ENCODE data around the gene CEP350. TPM values are rescaled to one million over a fixed set of nuclear protein-coding genes. Genes with fewer than 3 reads are reported as not detected.

The CEP350 gene
- total and polyA plus RNA-seq, 2 of the 13 experiments (the other 11 are each of a cell fraction or from before 2014, with no cell fraction given): 7.6 to 35.9 TPM

DNA sequence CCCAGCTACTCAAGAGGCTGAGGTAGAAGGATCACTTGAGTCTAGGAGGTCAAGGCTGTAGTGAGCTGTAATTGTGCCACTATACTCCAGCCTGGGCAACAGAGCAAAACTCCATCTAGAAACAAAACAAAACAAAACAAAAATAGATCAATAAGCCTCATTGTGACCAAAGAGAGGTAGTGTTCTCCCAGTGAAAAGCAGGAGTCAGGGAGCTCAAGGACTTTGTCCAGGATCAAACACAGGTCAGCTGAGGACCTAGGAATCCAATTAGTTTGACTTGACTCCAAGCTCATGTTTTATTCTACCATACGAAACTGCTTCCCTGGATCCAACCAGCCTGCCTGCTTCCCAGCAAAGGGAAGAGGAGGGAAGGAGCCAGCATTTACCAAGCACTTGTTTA is 178.6 kb downstream of the CEP350 start (continued):
- TF ChIP-seq, protein P1, sequence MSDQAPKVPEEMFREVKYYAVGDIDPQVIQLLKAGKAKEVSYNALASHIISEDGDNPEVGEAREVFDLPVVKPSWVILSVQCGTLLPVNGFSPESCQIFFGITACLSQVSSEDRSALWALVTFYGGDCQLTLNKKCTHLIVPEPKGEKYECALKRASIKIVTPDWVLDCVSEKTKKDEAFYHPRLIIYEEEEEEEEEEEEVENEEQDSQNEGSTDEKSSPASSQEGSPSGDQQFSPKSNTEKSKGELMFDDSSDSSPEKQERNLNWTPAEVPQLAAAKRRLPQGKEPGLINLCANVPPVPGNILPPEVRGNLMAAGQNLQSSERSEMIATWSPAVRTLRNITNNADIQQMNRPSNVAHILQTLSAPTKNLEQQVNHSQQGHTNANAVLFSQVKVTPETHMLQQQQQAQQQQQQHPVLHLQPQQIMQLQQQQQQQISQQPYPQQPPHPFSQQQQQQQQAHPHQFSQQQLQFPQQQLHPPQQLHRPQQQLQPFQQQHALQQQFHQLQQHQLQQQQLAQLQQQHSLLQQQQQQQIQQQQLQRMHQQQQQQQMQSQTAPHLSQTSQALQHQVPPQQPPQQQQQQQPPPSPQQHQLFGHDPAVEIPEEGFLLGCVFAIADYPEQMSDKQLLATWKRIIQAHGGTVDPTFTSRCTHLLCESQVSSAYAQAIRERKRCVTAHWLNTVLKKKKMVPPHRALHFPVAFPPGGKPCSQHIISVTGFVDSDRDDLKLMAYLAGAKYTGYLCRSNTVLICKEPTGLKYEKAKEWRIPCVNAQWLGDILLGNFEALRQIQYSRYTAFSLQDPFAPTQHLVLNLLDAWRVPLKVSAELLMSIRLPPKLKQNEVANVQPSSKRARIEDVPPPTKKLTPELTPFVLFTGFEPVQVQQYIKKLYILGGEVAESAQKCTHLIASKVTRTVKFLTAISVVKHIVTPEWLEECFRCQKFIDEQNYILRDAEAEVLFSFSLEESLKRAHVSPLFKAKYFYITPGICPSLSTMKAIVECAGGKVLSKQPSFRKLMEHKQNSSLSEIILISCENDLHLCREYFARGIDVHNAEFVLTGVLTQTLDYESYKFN (CRISPR knock-in tag; conservative IDR thresholded peaks at IDR 0.05): peak; percentile 60
- TF ChIP-seq ZFP36L2 (CRISPR knock-in tag; IDR thresholded peaks at IDR 0.05) (no peak), GZF1 (CRISPR knock-in tag; IDR thresholded peaks at IDR 0.05) (no peak), ZNF414 (CRISPR knock-in tag; IDR thresholded peaks at IDR 0.05) (no peak), ASH2L (IDR thresholded peaks at IDR 0.05; ENCODE audit: insufficient read length, low read depth, low read length) (peak; percentile 30), HNF1B (CRISPR knock-in tag; IDR thresholded peaks at IDR 0.05) (no peak), HIVEP1 (CRISPR knock-in tag; IDR thresholded peaks at IDR 0.05) (no peak), TEAD3 (CRISPR knock-in tag; optimal IDR thresholded peaks at IDR 0.05; ENCODE audit: borderline replicate concordance) (no peak), FOXJ3 (CRISPR knock-in tag; IDR thresholded peaks at IDR 0.05; ENCODE audit: borderline replicate concordance) (no peak), ZMYM4 (CRISPR knock-in tag; IDR thresholded peaks at IDR 0.05) (0 out of 2 replicates have a peak, but pooled peaks have one; percentile 23), ZBTB2 (CRISPR knock-in tag; IDR thresholded peaks at IDR 0.05; ENCODE audit: low read depth) (no peak), SALL2 (CRISPR knock-in tag; IDR thresholded peaks at IDR 0.05) (no peak), MIER2 (CRISPR knock-in tag; IDR thresholded peaks at IDR 0.05) (no peak), FOXA3 (CRISPR knock-in tag; IDR thresholded peaks at IDR 0.05) (peak; percentile 43), ZNF326 (CRISPR knock-in tag; IDR thresholded peaks at IDR 0.05; ENCODE audit: borderline replicate concordance) (no peak), MTA3 (CRISPR knock-in tag; IDR thresholded peaks at IDR 0.05) (no peak), NR3C1 (CRISPR knock-in tag; IDR thresholded peaks at IDR 0.05) (no peak), ZFP62 (CRISPR knock-in tag; IDR thresholded peaks at IDR 0.05) (no peak), ZNF75D (CRISPR knock-in tag; IDR thresholded peaks at IDR 0.05; ENCODE audit: borderline replicate concordance) (no peak), TFDP2 (CRISPR knock-in tag; IDR thresholded peaks at IDR 0.05) (no peak), SETDB1 (CRISPR knock-in tag; IDR thresholded peaks at IDR 0.05; ENCODE audit: borderline replicate concordance) (no peak)
- TF ChIP-seq, protein P2, sequence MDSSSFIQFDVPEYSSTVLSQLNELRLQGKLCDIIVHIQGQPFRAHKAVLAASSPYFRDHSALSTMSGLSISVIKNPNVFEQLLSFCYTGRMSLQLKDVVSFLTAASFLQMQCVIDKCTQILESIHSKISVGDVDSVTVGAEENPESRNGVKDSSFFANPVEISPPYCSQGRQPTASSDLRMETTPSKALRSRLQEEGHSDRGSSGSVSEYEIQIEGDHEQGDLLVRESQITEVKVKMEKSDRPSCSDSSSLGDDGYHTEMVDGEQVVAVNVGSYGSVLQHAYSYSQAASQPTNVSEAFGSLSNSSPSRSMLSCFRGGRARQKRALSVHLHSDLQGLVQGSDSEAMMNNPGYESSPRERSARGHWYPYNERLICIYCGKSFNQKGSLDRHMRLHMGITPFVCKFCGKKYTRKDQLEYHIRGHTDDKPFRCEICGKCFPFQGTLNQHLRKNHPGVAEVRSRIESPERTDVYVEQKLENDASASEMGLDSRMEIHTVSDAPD (CRISPR knock-in tag; IDR thresholded peaks at IDR 0.05): no peak
